ENCODE results near the gene AHCTF1. TPM values are rescaled to one million over a fixed set of nuclear protein-coding genes. Genes with fewer than 3 reads are reported as not detected.
"Not testable (repeated sequence)": the region's sequence is repeated elsewhere in the genome, so short reads cannot be mapped to it uniquely, and the experiment has no call there.

Gene AHCTF1
- total RNA-seq, 1 experiment from 2014 or later, result 25.9 TPM

- Histone ChIP-seq H3K36me3 (peaks cover 29% of the 10 kb centered on the region), H3K9me3 (peaks cover 3% of the 10 kb centered on the region; the same call in 1 of the 2 replicates), H3K4me3 (peak overlapping the region; percentile 78), H3K27me3 (no peaks in the 10 kb centered on the region)
- DNase-seq, result no peak
These were observed 585 bp upstream of the AHCTF1 start for GRCh38 chr1:246932366-246932700.

- Histone ChIP-seq H3K36me3 (peaks cover 42% of the 10 kb centered on the region), H3K9me3 (peaks cover 12% of the 10 kb centered on the region), H3K4me3 (peak overlapping the region; percentile 78), H3K27me3 (no peaks in the 10 kb centered on the region)
- DNase-seq, result peak; percentile 69
These were observed 759 bp downstream of the AHCTF1 start for GRCh38 chr1:246930830-246931548.

GRCh38 chr1:246925997-246926626, 5.6 kb downstream of the AHCTF1 start:
- no peak overlapping the region for H3K4me3 ChIP-seq
- peaks cover 12% of the 10 kb centered on the region for H3K9me3 ChIP-seq
- H3K36me3 ChIP-seq, result peaks cover 74% of the 10 kb centered on the region
- DNase-seq, result no peak
- no peaks in the 10 kb centered on the region for H3K27me3 ChIP-seq

GRCh38 chr1:246923900-246924299, 7.8 kb downstream of the AHCTF1 start:
- DNase-seq, result no peak
- H3K27me3 ChIP-seq, result no peaks in the 10 kb centered on the region
- H3K9me3 ChIP-seq, result peaks cover 12% of the 10 kb centered on the region
- peaks cover 77% of the 10 kb centered on the region for H3K36me3 ChIP-seq
- no peak overlapping the region for H3K4me3 ChIP-seq

- Histone ChIP-seq H3K36me3 (peaks cover 77% of the 10 kb centered on the region), H3K27me3 (no peaks in the 10 kb centered on the region), H3K9me3 (peaks cover 12% of the 10 kb centered on the region), H3K4me3 (no peak overlapping the region)
- DNase-seq, result no peak
These were observed 8.3 kb downstream of the AHCTF1 start for GRCh38 chr1:246923482-246923881.

GRCh38 chr1:246921481-246921880, 10.3 kb downstream of the AHCTF1 start:
- DNase-seq, result no peak
- H3K9me3 ChIP-seq, result peaks cover 5% of the 10 kb centered on the region
- H3K4me3 ChIP-seq, result 0 out of 2 replicates have a peak overlapping the region, but pooled peaks have one; percentile 1

GRCh38 chr1:246919902-246920301, 11.8 kb downstream of the AHCTF1 start:
- DNase-seq, result no peak
- H3K4me3 ChIP-seq, result no peak overlapping the region
- H3K9me3 ChIP-seq, result no peaks in the 10 kb centered on the region; the same call in 1 of the 2 replicates
- peaks cover 77% of the 10 kb centered on the region for H3K36me3 ChIP-seq
- H3K27me3 ChIP-seq, result no peaks in the 10 kb centered on the region

More at GRCh38 chr1:246921481-246921880, 10.3 kb downstream of the AHCTF1 start:
- peaks cover 77% of the 10 kb centered on the region for H3K36me3 ChIP-seq
- H3K27me3 ChIP-seq, result no peaks in the 10 kb centered on the region

GRCh38 chr1:246916026-246916923, 15.5 kb downstream of the AHCTF1 start:
- not testable (repeated sequence) for H3K4me3 ChIP-seq, H3K9me3 ChIP-seq, H3K27me3 ChIP-seq, DNase-seq
- peaks cover 89% of the 10 kb centered on the region for H3K36me3 ChIP-seq

GRCh38 chr1:246907472-246907871, 24.3 kb downstream of the AHCTF1 start:
- Histone ChIP-seq H3K4me3 (no peak overlapping the region), H3K9me3 (no peaks in the 10 kb centered on the region), H3K27me3 (no peaks in the 10 kb centered on the region), H3K36me3 (peaks cover 86% of the 10 kb centered on the region)
- DNase-seq, result no peak

GRCh38 chr1:246906833-246907232, 24.9 kb downstream of the AHCTF1 start:
- peaks cover 89% of the 10 kb centered on the region for H3K36me3 ChIP-seq
- DNase-seq, result no peak

GRCh38 chr1:246901874-246902273, 29.9 kb downstream of the AHCTF1 start:
- no peak overlapping the region for H3K4me3 ChIP-seq
- H3K27me3 ChIP-seq, result no peaks in the 10 kb centered on the region
- peaks cover 97% of the 10 kb centered on the region for H3K36me3 ChIP-seq
- DNase-seq, result no peak
- H3K9me3 ChIP-seq, result no peaks in the 10 kb centered on the region

More at GRCh38 chr1:246906833-246907232, 24.9 kb downstream of the AHCTF1 start:
- no peaks in the 10 kb centered on the region for H3K27me3 ChIP-seq
- H3K4me3 ChIP-seq, result no peak overlapping the region
- no peaks in the 10 kb centered on the region for H3K9me3 ChIP-seq

GRCh38 chr1:246897302-246897701, 34.4 kb downstream of the AHCTF1 start:
- H3K27me3 ChIP-seq, result no peaks in the 10 kb centered on the region
- H3K4me3 ChIP-seq, result no peak overlapping the region
- no peak for DNase-seq
- peaks cover 94% of the 10 kb centered on the region for H3K36me3 ChIP-seq
- no peaks in the 10 kb centered on the region for H3K9me3 ChIP-seq

GRCh38 chr1:246893191-246893939, 38.4 kb downstream of the AHCTF1 start:
- peaks cover 92% of the 10 kb centered on the region for H3K36me3 ChIP-seq
- no peaks in the 10 kb centered on the region for H3K27me3 ChIP-seq
- DNase-seq, result no peak
- no peak overlapping the region for H3K4me3 ChIP-seq
- H3K9me3 ChIP-seq, result no peaks in the 10 kb centered on the region

- H3K27me3 ChIP-seq, result no peaks in the 10 kb centered on the region
- no peak for DNase-seq
- no peak overlapping the region for H3K4me3 ChIP-seq
- H3K36me3 ChIP-seq, result peaks cover 94% of the 10 kb centered on the region
- no peaks in the 10 kb centered on the region for H3K9me3 ChIP-seq
These were observed 40.6 kb downstream of the AHCTF1 start for GRCh38 chr1:246891105-246891504.

GRCh38 chr1:246888522-246888921, 43.2 kb downstream of the AHCTF1 start:
- no peak for DNase-seq
- Histone ChIP-seq H3K9me3 (no peaks in the 10 kb centered on the region), H3K36me3 (peaks cover 94% of the 10 kb centered on the region), H3K27me3 (no peaks in the 10 kb centered on the region), H3K4me3 (no peak overlapping the region)

GRCh38 chr1:246885389-246885788, 46.4 kb downstream of the AHCTF1 start:
- H3K36me3 ChIP-seq, result peaks cover 87% of the 10 kb centered on the region
- H3K9me3 ChIP-seq, DNase-seq: not testable (repeated sequence)

More at GRCh38 chr1:246885389-246885788, 46.4 kb downstream of the AHCTF1 start:
- H3K4me3 ChIP-seq, H3K27me3 ChIP-seq: not testable (repeated sequence)

All from MG63 (cell line).